NCI-H1436 (cell line): ENCODE results near the gene TAOK3.
"Not testable (repeated sequence)": the region's sequence is repeated elsewhere in the genome, so short reads cannot be mapped to it uniquely, and the experiment has no call there.

Experiments
- DNase-seq: peaks from one replicate; lab custom pipeline; 2025; lab: John Stamatoyannopoulos, UW

The TAOK3 gene

GRCh38 chr12:118372541-118373495 lies at the start of gene TAOK3:
TAOK3 (minus strand) TSS chr12:118372907; CDS start chr12:118255567, 117,340 bp downstream.
- peak; percentile 98 for DNase-seq

- DNase-seq: no peak
Measured at GRCh38 chr12:118420673-118421072, 48.0 kb upstream of the TAOK3 start.

- no peak for DNase-seq
Measured at GRCh38 chr12:118418385-118419057, 45.8 kb upstream of the TAOK3 start.

- DNase-seq: no peak
Measured at GRCh38 chr12:118417942-118418341, 45.2 kb upstream of the TAOK3 start.

- DNase-seq: no peak
Measured at GRCh38 chr12:118409834-118410233, 37.1 kb upstream of the TAOK3 start.

- DNase-seq: not testable (repeated sequence)
Measured at GRCh38 chr12:118408241-118408640, 35.5 kb upstream of the TAOK3 start.

- DNase-seq: peak; percentile 52
Measured at GRCh38 chr12:118404876-118405521, 32.3 kb upstream of the TAOK3 start.

- no peak for DNase-seq
Measured at GRCh38 chr12:118402251-118402650, 29.5 kb upstream of the TAOK3 start.

- DNase-seq: no peak
Measured at GRCh38 chr12:118398940-118399339, 26.2 kb upstream of the TAOK3 start.

GRCh38 chr12:118398524-118398923 lies 25.8 kb upstream of the TAOK3 start:
- no peak for DNase-seq

GRCh38 chr12:118397708-118398440 lies 25.2 kb upstream of the TAOK3 start:
- no peak for DNase-seq

- no peak for DNase-seq
Measured at GRCh38 chr12:118391836-118392235, 19.1 kb upstream of the TAOK3 start.

GRCh38 chr12:118391424-118391823 lies 18.7 kb upstream of the TAOK3 start:
- DNase-seq: no peak

GRCh38 chr12:118377884-118378470 lies 5.3 kb upstream of the TAOK3 start:
- DNase-seq: peak; percentile 25

- no peak for DNase-seq
Measured at GRCh38 chr12:118377021-118377883, 4.5 kb upstream of the TAOK3 start.

GRCh38 chr12:118376089-118377020 lies 3.6 kb upstream of the TAOK3 start, which contains the start of gene SUDS3:
SUDS3 (plus strand) TSS chr12:118376555; CDS start chr12:118376692, 137 bp downstream.
- peak; percentile 82 for DNase-seq

- no peak for DNase-seq
Measured at GRCh38 chr12:118375348-118375747, 2.6 kb upstream of the TAOK3 start.

GRCh38 chr12:118374909-118375308 lies 2.2 kb upstream of the TAOK3 start:
- no peak for DNase-seq

GRCh38 chr12:118374126-118374725 lies 1.5 kb upstream of the TAOK3 start:
- no peak for DNase-seq
